Endothelial cell of umbilical vein (primary cell): ENCODE results near the gene FOXO4. TPM values are rescaled to one million over a fixed set of nuclear protein-coding genes. Genes with fewer than 3 reads are reported as not detected.

Experiments used
- BruUV-seq: library from RNA; stranded (reverse); fragments of 400-500 nt; replicated peaks from 2 replicates; lab custom pipeline; 2021; lab: Mats Ljungman, UMichigan
- CTCF ChIA-PET: fragments of 300-600, 350-600 bp; sonication (Branson Sonifier 250); formaldehyde crosslinking; loops from one replicate; lab custom pipeline; 2021; ENCODE audit warnings: antibody characterized with exemption, inconsistent platforms; lab: Charles Lee
- POLR2A ChIA-PET: fragments of 300-600, 350-600 bp; sonication (Branson Sonifier 250); formaldehyde crosslinking; loops from one replicate; lab custom pipeline; 2021; ENCODE audit warnings: antibody characterized with exemption, inconsistent platforms; lab: Charles Lee
- DNase-seq: peaks from one replicate; pipeline ENCODE4 v3.0.0-alpha.2; 2011; ENCODE audit warnings: low read depth, low spot score
- FAIRE-seq: peaks from 2 replicates; lab custom pipeline; 2011; peaks lifted over from hg19 to GRCh38; lab: Jason Lieb, UNC
- H2AFZ ChIP-seq: 2 replicates; pipeline ENCODE4 v1.6.0; 2012; ENCODE audit warnings: low read depth, low read length, control low read depth, inconsistent platforms
- H3K27ac ChIP-seq: 2 replicates; pipeline ENCODE4 v1.5.1; 2011; ENCODE audit warnings: low read depth, mild to moderate bottlenecking, control low read depth, low read length, moderate library complexity; ENCODE audit not compliant: insufficient read depth
- H3K27me3 ChIP-seq, 2 experiments: 2 replicates each; pipeline versions ENCODE4 v1.6.0 to v1.6.1; 2011; ENCODE audit warnings: low read length in 2 of 2, mixed read lengths in 1 of 2; ENCODE audit not compliant: control insufficient read depth in 2 of 2, insufficient read depth in 2 of 2
- H3K36me3 ChIP-seq, 2 experiments: 2 replicates in 1 of 2; 3 replicates in 1 of 2; pipeline ENCODE4 v1.5.1; 2011; ENCODE audit warnings: low read length in 2 of 2, mild to moderate bottlenecking in 1 of 2, moderate library complexity in 1 of 2; ENCODE audit not compliant: control insufficient read depth in 2 of 2, insufficient read depth in 2 of 2; ENCODE audit errors: extremely low read depth in 1 of 2
- H3K4me1 ChIP-seq: 3 replicates; pipeline ENCODE4 v1.5.1; 2011; ENCODE audit warnings: mild to moderate bottlenecking, low read length; ENCODE audit not compliant: control insufficient read depth, insufficient read depth; ENCODE audit errors: extremely low read depth
- H3K4me2 ChIP-seq: 2 replicates; pipeline ENCODE4 v1.6.1; 2011; ENCODE audit warnings: low read length, control low read depth, mixed read lengths; ENCODE audit not compliant: insufficient read depth
- H3K4me3 ChIP-seq, 3 experiments: fragments of 200-600 bp in 1 of 3; sonication (generic), shearing (Covaris generic) in 1 of 3; replicated peaks in 1 of 3; 2 replicates each; pipeline ENCODE4 v1.5.1; 2011 to 2016; ENCODE audit warnings: control low read depth in 3 of 3, low read length in 3 of 3, mild to moderate bottlenecking in 2 of 3, inconsistent platforms in 1 of 3, low read depth in 1 of 3, moderate library complexity in 1 of 3; ENCODE audit not compliant: insufficient read depth in 1 of 3
- H3K79me2 ChIP-seq: 2 replicates; pipeline ENCODE4 v1.6.0; 2012; ENCODE audit warnings: low read length, inconsistent platforms; ENCODE audit not compliant: control insufficient read depth, insufficient read depth
- H3K9ac ChIP-seq: replicated peaks from 2 replicates; pipeline ENCODE3; 2011; ENCODE audit warnings: low read length, control low read depth; ENCODE audit not compliant: insufficient read depth; ENCODE audit errors: extremely low read depth
- H3K9me1 ChIP-seq: replicated peaks from 3 replicates; pipeline ENCODE4 v1.6.0; 2011; ENCODE audit warnings: mild to moderate bottlenecking, low read length; ENCODE audit not compliant: control insufficient read depth, insufficient read depth; ENCODE audit errors: extremely low read depth
- H3K9me3 ChIP-seq: replicated peaks from 2 replicates; pipeline ENCODE4 v1.5.1; 2012; ENCODE audit warnings: low read length, inconsistent platforms; ENCODE audit not compliant: control insufficient read depth, insufficient read depth
- H4K20me1 ChIP-seq: replicated peaks from 2 replicates; pipeline ENCODE3; 2011; ENCODE audit warnings: mild to moderate bottlenecking, low read length; ENCODE audit not compliant: control insufficient read depth, insufficient read depth; ENCODE audit errors: extremely low read depth
- JUN ChIP-seq: IDR thresholded peaks from 2 replicates; pipeline ENCODE4 v1.6.1; 2011; ENCODE audit warnings: borderline replicate concordance, low read depth; ENCODE audit not compliant: insufficient read length, insufficient read depth
- POLR2AphosphoS5 ChIP-seq: IDR thresholded peaks from 2 replicates; pipeline ENCODE4 v1.6.1; 2012; ENCODE audit warnings: low read depth, mild to moderate bottlenecking, control low read depth, low read length, moderate library complexity; ENCODE audit not compliant: insufficient read depth
- dilution Hi-C: fragments of 300-500 bp; cut with MboI; formaldehyde crosslinking; loops from one replicate; pipeline ENCODE4 v1.15.0; 2019; ENCODE audit warnings: low sequenced_read_pairs; ENCODE audit not compliant: extremely low pct_ligation_motif_present
- intact Hi-C: fragments of 100-400 bp; cut with micrococcal nuclease; formaldehyde crosslinking; loops from one replicate; pipeline ENCODE4 v1.10.0; 2022
- polyA plus RNA-seq, 4 experiments: library from polyadenylated mRNA; depleted of rRNA in 3 of 4; stranded (reverse) in 3 of 4; unstranded in 1 of 4; fragments of >200 nt; gene quantifications; 2 replicates each; pipeline versions ENCODE4 v1.2.1 to v1.2.3, GENCODE V29; 2011 to 2012; ENCODE audit warnings: missing spikeins in 1 of 4
- total RNA-seq: library from RNA; stranded (reverse); gene quantifications from 2 replicates; pipeline ENCODE4 v1.2.3, GENCODE V29; 2021
- TF ChIP-seq, protein P1 (sequence below): IDR thresholded peaks from 2 replicates; pipeline ENCODE4 v1.6.1; 2011; ENCODE audit not compliant: insufficient read depth, insufficient read length

The FOXO4 gene
- total and polyA plus RNA-seq, 2 donors (not counting 3 experiments of a cell fraction or from before 2014, with no cell fraction given): 4.7 to 11.0 TPM

GRCh38 chrX:71131510-71131909, 35.9 kb downstream of the FOXO4 start:
- Histone ChIP-seq H3K9me3 (no peaks in the 10 kb centered on the region), H3K36me3 (peaks cover 9 to 61% of the 10 kb centered on the region in 2 experiments), H3K9me1 (no peaks in the 10 kb centered on the region), H2AFZ (no peak overlapping the region), H3K4me1 (no peaks in the 10 kb centered on the region), H3K9ac (no peak overlapping the region), H3K4me2 (no peak overlapping the region), H3K27ac (no peak overlapping the region), H4K20me1 (no peaks in the 10 kb centered on the region), H3K27me3 (no peaks in the 10 kb centered on the region), H3K79me2 (no peaks in the 10 kb centered on the region), H3K4me3 (no peak overlapping the region)
- dilution Hi-C loops (no loop called here), intact Hi-C loops (no loop called here)
- TF ChIP-seq POLR2AphosphoS5: no peak
- TF ChIP-seq, protein P1, sequence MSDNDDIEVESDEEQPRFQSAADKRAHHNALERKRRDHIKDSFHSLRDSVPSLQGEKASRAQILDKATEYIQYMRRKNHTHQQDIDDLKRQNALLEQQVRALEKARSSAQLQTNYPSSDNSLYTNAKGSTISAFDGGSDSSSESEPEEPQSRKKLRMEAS: no peak
- POLR2A ChIA-PET: no interaction called here
- no peak for FAIRE-seq
- no TSS peak for BruUV-seq
- CTCF ChIA-PET: no interaction called here
- DNase-seq: no peak

DNA sequence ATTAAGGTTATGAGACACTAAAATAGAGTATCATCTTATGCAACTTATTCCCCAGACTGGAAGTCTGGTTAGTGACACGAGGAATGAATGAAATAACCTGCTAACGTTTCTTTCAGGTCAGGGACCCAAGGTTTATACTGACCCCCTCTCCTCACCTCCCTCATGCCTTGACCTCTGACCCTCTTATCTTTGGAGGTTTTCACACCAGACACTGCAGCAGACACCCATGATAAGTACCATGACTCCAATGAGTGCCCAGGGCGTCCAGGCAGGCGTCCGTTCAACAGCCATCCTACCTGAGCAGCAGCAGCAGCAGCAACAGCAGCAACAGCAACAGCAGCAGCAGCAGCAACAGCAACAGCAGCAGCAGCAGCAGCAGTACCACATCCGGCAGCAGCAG, 44.8 kb downstream of the FOXO4 start:
- no peak overlapping the region for H3K4me2 ChIP-seq
- no peaks in the 10 kb centered on the region for H3K9me3 ChIP-seq
- intact Hi-C loops: no loop called here
- H3K4me1 ChIP-seq: peaks cover 2% of the 10 kb centered on the region
- H3K4me3 ChIP-seq: no peak overlapping the region
- no peak for TF ChIP-seq POLR2AphosphoS5
- TF ChIP-seq JUN: no peak
- TF ChIP-seq, protein P1: no peak
- no peaks in the 10 kb centered on the region for H3K9me1 ChIP-seq
- FAIRE-seq (peak; percentile 12), DNase-seq (no peak)
- peaks cover 0 to 27% of the 10 kb centered on the region in 2 experiments for H3K36me3 ChIP-seq
- H3K27me3 ChIP-seq: no peaks in the 10 kb centered on the region
- ChIA-PET CTCF (no interaction called here), POLR2A (interaction anchor here (0.6 kb wide), 1 partner anchor 163 kb away, joined by 4 read pairs; no protein-coding TSS in a partner anchor)
- no peak overlapping the region for H3K9ac ChIP-seq
- H3K79me2 ChIP-seq: no peaks in the 10 kb centered on the region
- no peak overlapping the region for H3K27ac ChIP-seq
- no peaks in the 10 kb centered on the region for H4K20me1 ChIP-seq
- dilution Hi-C loops: no loop called here
- H2AFZ ChIP-seq: no peak overlapping the region
- no TSS peak for BruUV-seq
